ENCODE data around the gene STXBP2. TPM values are rescaled to one million over a fixed set of nuclear protein-coding genes. Genes with fewer than 3 reads are reported as not detected.
A peak's percentile ranks its signal among the peaks of the same experiment; 100 is the strongest.

STXBP2 gene
- total and polyA plus RNA-seq, 2 experiments from 2014 or later: 1.8 to 2.0 TPM

DNA sequence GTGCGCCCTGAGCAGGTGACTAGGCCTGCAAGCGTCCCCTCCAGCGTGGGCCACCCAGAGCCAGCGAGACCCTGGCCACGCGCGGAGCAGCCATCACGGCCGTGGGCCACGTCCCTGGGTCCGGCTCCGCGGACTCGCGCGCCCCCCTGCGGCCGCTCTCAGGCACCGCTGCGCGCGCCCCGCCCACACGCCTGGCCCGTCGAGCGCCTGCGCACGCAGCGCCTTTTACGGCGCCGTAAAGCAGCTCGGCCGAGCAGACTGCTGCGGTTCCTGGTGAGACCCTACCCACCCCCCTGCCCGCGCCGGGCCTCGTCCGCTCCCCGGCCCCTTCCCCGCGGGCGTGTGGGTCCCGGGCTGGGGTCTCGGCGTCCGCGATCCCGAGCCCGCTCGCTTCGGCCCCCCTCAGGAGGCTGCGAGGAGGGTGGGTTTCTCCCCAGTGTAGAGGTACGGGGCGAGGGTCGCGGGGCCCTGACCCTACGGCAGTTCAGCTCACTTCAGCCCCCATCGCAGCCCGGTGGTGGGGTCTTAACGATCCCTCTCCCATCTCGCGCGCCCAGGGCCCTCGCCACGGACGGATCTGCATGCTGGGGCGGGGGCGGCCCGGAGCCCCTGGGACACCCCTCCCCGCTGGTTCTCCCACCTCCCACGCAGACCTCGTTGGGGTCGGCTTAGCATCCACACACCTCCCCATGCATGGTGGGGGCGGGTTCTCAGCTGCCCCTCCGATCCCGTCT is 43.9 kb downstream of the STXBP2 start, which contains the start of gene TRAPPC5:
TRAPPC5 (plus strand) TSS at position 228 of the 734 bp plus-strand sequence. CDS start 1,421 bp downstream, outside the sequence.
- Histone ChIP-seq H3K9me2 (ENCODE audit: insufficient read depth) (no peaks in the 10 kb centered on the region), H3K27ac (peak within 1 kb of the TSS; percentile 7; the same call in 1 of the 2 replicates), H3F3A (ENCODE audit: insufficient read depth) (no peaks in the 10 kb centered on the region), H2AFZ (peak within 1 kb of the TSS; percentile 93), H4K20me1 (ENCODE audit: insufficient read depth) (no peaks in the 10 kb centered on the region), H3K9ac (peak within 1 kb of the TSS; percentile 90), H3K4me3 (peak within 1 kb of the TSS; percentile 83), H3K79me2 (ENCODE audit: insufficient read depth) (peaks cover 18% of the 10 kb centered on the region), H3K36me3 (ENCODE audit: low read depth) (0 out of 2 replicates have a peak, but pooled peaks cover 3% of the 10 kb centered on the region), H3K9me3 (ENCODE audit: low read depth) (no peaks in the 10 kb centered on the region), H3K4me1 (ENCODE audit: insufficient read depth) (no peaks in the 10 kb centered on the region), H3K4me2 (ENCODE audit: unreplicated experiment) (peak within 1 kb of the TSS; percentile 99), H3K27me3 (replicated peaks; ENCODE audit: insufficient read depth) (peaks cover 10% of the 10 kb centered on the region; the same call in 1 of the 2 replicates)
- WGBS, 2 experiments (ENCODE audit: low coverage in 1 of 2, low lambda C conversion rate in 2 of 2, missing lambda C conversion rate in 2 of 2): 0 to 2% methylated on average over 34 to 60 of the region's 79 CpGs
- TF ChIP-seq EZH2 (IDR thresholded peaks at IDR 0.05; ENCODE audit: insufficient read depth, poor library complexity, severe bottlenecking): no peak
- no peak for TF ChIP-seq EZH2phosphoT487 (IDR thresholded peaks at IDR 0.05; ENCODE audit: insufficient read depth, low read depth)
- peak; percentile 93 for DNase-seq
- in situ Hi-C loops (cut with MboI): no loop called here

GRCh38 chr19:7681340-7682174 is 44.6 kb downstream of the STXBP2 start:
- Histone ChIP-seq H3K9ac (peak overlapping the region; percentile 90), H3K27me3 (replicated peaks; ENCODE audit: insufficient read depth) (peaks cover 5% of the 10 kb centered on the region; the same call in 1 of the 2 replicates), H4K20me1 (ENCODE audit: insufficient read depth) (no peaks in the 10 kb centered on the region), H3K4me1 (ENCODE audit: insufficient read depth) (no peaks in the 10 kb centered on the region), H2AFZ (peak overlapping the region; percentile 93), H3F3A (ENCODE audit: insufficient read depth) (no peaks in the 10 kb centered on the region), H3K4me2 (ENCODE audit: unreplicated experiment) (peak overlapping the region; percentile 99), H3K36me3 (ENCODE audit: low read depth) (0 out of 2 replicates have a peak, but pooled peaks cover 3% of the 10 kb centered on the region), H3K4me3 (peak overlapping the region; percentile 83), H3K9me3 (ENCODE audit: low read depth) (no peaks in the 10 kb centered on the region), H3K79me2 (ENCODE audit: insufficient read depth) (peaks cover 18% of the 10 kb centered on the region), H3K27ac (peak overlapping the region; percentile 7; the same call in 1 of the 2 replicates), H3K9me2 (ENCODE audit: insufficient read depth) (no peaks in the 10 kb centered on the region)
- DNase-seq: peak; percentile 95
- WGBS, 2 experiments (ENCODE audit: low coverage in 1 of 2, low lambda C conversion rate in 2 of 2, missing lambda C conversion rate in 2 of 2): 3 to 5% methylated on average over 27 to 43 of the region's 43 CpGs
- TF ChIP-seq EZH2 (IDR thresholded peaks at IDR 0.05; ENCODE audit: insufficient read depth, poor library complexity, severe bottlenecking) (no peak), EZH2phosphoT487 (IDR thresholded peaks at IDR 0.05; ENCODE audit: insufficient read depth, low read depth) (no peak)
- in situ Hi-C loops (cut with MboI): no loop called here

- Histone ChIP-seq H3K27ac (no peak overlapping the region), H3K4me3 (peak overlapping the region; percentile 83), H3F3A (ENCODE audit: insufficient read depth) (no peaks in the 10 kb centered on the region), H3K9ac (peak overlapping the region; percentile 90; the same call in 1 of the 2 replicates), H3K79me2 (ENCODE audit: insufficient read depth) (peaks cover 18% of the 10 kb centered on the region), H3K9me3 (ENCODE audit: low read depth) (no peaks in the 10 kb centered on the region), H3K4me2 (ENCODE audit: unreplicated experiment) (peak overlapping the region; percentile 99), H2AFZ (peak overlapping the region; percentile 93), H4K20me1 (ENCODE audit: insufficient read depth) (no peaks in the 10 kb centered on the region), H3K4me1 (ENCODE audit: insufficient read depth) (no peaks in the 10 kb centered on the region), H3K36me3 (ENCODE audit: low read depth) (0 out of 2 replicates have a peak, but pooled peaks cover 3% of the 10 kb centered on the region), H3K27me3 (replicated peaks; ENCODE audit: insufficient read depth) (peaks cover 5% of the 10 kb centered on the region; the same call in 1 of the 2 replicates), H3K9me2 (ENCODE audit: insufficient read depth) (no peaks in the 10 kb centered on the region)
- TF ChIP-seq EZH2phosphoT487 (IDR thresholded peaks at IDR 0.05; ENCODE audit: insufficient read depth, low read depth) (no peak), EZH2 (IDR thresholded peaks at IDR 0.05; ENCODE audit: insufficient read depth, poor library complexity, severe bottlenecking) (no peak)
- in situ Hi-C loops (cut with MboI): no loop called here
- peak; percentile 18 for DNase-seq
- WGBS, 2 experiments (ENCODE audit: low coverage in 1 of 2, low lambda C conversion rate in 2 of 2, missing lambda C conversion rate in 2 of 2): 74 to 79% methylated on average over 45 to 74 of the region's 74 CpGs
Observed at GRCh38 chr19:7682175-7682855, 45.4 kb downstream of the STXBP2 start.
